HG03432 (cell line): ENCODE data around the gene KCNIP1.
A peak's percentile ranks its signal among the peaks of the same experiment; 100 is the strongest.

Experiments
- ATAC-seq: cut with Tn5 transposase; IDR thresholded peaks from one replicate; pipeline ENCODE4 v1.9.1; 2021; ENCODE audit warnings: mild to moderate bottlenecking, moderate library complexity; ENCODE audit not compliant: unreplicated experiment

The KCNIP1 gene

DNA sequence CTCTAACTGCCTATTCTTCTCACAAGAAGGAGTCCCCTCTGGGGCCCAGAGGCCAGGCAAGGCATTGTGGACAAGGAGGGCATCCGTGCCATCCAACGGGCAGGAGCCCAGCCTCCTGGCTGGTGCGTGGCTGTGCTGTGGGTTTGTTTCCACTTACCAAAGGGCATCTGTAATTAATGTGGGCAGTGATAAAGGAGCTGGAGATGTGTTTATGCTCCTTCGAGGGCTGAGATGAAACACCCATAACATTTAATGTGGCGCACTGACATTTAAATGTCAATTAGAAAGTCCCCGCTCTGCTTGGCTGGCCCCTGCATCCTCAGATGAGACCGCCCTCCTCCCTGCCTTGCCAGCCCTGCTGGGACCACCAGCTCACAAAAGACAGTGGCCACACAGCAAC lies 57.1 kb downstream of the KCNIP1 start:
- no peak for ATAC-seq

DNA sequence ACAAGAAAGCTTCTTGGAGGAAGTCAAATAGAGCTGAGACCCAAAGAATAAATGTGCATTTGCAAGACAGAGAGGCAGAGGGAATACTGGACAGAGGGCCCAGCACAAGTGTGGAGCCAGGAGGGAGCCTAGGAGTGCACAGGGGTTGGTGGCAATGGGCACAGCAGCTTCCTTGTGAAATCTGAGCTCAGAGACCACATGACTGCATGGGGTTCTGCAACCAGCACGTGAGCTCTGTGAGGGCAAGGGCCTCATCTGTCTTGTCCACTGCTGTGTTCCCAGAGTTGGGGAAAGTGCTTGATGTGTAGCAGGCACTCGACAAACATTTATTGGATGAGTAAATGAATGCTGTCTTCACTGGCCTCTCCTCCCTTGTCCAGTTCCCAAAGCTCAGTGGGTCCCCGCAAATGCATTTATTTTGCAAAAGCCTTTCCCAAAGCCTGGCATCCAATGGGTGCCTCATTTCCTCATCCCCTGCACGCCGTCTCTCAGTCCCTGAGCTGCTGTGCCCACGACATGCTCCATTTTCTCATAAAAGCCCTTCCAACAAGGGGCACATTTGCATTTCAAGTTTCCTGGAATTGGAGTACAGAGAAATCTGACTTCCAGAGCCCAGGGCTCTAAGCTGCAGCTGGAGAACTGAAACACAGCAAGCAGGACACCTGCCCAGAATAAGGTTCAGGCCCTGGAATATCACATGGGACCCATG lies 58.5 kb downstream of the KCNIP1 start:
- no peak for ATAC-seq

- ATAC-seq, result no peak
Measured at GRCh38 chr5:170562875-170563228, 59.0 kb downstream of the KCNIP1 start.

DNA sequence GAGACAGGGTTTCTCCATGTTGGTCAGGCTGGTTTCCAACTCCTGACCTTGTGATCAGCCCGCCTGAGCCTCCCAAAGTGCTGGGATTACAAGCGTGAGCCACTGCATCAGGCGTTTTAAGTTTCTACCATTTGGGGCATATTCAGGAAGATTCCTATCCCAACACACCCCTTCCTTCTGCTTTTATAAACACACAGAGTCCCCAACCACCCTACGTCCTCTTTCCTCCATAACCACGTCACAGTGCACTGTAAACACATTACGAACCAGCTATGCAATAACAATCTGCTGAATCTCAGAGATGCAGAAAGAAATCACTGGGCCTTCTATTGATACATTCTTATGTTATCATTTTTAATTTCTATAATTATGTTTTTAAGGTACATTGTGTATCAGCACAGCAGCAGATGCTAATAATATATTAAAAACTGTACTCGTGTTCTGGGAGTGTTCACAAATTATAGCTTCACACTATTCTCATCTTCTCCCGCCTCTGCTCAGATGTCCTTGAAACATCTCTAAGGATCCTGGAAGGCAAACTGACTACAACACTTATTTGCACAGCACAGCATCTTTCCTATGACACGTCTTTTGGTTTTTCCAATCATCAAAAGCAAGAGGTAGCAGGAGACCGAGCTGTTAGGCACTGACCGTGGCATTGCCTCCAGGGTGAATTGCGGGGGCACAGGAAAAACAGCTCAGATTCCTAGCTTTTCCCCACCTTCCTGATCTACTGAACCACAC lies 60.2 kb downstream of the KCNIP1 start:
- no peak for ATAC-seq

DNA sequence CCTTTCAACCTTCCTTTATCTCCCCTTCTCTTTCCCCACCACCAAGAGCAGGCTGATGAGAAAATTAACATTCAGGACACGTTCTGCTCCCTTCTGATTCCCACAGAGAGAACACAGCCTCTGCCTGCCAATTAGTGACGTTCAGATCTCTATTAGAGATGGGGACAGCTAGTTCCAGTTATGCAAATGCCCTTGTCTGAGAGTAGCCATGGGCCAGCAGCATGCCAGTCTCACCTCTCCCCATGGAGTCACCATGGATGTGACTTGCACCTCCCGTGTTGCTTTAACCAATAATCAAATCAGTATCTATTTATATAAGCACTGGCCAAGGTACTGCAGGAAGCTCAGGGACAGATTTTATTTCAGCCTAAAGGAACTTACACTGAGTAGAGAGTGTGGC lies 61.3 kb downstream of the KCNIP1 start:
- no peak for ATAC-seq

- ATAC-seq, result no peak
Measured at GRCh38 chr5:170569101-170569500, 65.3 kb downstream of the KCNIP1 start.

- no peak for ATAC-seq
Measured at GRCh38 chr5:170570476-170570875, 66.7 kb downstream of the KCNIP1 start.

DNA sequence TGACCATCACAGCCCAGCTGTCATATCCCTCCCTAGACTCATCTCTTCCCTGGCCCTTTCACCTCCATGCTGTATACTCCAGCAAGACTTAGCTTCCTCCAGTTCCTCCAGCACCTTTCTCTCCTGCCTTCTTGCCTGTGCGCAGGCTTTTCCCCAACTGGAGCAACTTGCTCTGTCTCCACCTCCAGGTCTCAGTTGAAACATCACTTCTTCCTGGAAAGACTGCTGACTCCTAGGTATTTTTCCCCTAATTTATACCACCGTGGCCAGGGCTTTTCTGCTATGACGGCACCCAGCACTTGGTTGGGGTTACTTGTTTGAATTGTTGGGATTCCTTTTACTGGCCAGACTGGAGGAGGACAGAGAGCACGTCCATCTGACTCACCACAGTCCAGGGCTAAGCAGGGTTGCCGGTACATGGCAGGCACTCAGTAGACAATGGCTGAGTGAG lies 67.5 kb downstream of the KCNIP1 start:
- ATAC-seq, result no peak

GRCh38 chr5:170571875-170572852 lies 68.3 kb downstream of the KCNIP1 start:
- peak; percentile 95 for ATAC-seq

DNA sequence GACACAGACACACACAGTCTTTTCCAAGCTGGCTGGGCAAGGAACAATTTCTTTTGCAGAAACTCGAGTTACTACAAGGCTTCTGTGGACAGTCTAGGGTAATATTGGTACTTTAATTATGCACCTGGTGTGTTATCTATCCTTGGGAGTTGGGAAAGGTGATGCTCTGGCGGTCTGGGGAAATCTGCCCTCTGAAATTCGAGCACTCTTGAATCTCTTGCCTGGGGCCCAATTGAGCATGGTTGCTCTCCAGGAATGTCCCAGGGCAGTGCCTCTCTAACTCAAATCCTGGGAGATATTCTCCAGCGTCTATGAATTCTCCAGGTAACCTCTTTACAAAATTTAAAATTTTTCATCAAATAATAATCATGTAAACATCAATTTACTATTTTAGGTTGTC lies 69.3 kb downstream of the KCNIP1 start:
- ATAC-seq, result no peak

GRCh38 chr5:170573660-170574059 lies 69.8 kb downstream of the KCNIP1 start:
- no peak for ATAC-seq

DNA sequence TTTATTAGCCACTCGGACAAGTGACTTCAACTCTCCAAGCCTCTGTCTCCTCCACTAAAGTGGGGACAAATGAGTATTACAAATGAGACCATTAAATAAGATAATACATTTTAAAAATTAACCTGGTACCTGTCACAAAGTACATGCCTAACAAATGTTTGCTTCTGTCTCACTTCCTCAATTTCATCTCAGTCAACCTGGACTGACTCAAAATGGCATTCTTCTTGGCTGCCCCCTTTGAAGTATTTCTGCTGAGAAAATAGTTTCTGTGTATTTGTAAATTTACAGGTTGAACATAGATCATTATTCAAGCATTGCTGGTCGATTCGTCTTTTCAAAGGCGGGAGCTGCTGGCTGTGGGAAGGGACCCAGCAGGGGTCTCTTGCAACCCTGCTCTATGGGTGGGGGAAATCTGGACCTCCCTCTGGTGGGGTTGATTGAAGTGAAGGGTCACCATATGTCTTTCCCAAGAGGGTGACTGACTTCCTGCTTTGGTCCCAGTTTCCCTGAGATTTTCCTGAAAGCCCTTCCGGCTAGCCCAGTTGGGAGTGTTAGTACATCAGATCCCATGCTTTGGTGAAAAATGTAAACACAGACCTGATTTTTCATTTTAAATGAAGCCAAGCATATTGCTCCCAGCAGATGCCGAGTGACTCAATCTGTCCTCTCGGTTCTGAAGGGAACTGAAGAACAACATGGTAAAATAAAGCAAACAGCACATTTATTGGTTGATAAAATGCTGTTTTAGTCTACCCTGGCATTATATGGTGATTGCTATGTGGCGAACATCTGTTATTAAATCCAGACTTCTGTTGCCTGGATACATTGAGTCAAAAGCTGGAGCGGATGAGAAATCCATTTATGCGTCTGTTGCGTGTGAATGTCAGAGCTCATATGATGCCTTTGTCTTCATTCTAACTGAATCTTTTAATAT lies 73.0 kb downstream of the KCNIP1 start:
- no peak for ATAC-seq

DNA sequence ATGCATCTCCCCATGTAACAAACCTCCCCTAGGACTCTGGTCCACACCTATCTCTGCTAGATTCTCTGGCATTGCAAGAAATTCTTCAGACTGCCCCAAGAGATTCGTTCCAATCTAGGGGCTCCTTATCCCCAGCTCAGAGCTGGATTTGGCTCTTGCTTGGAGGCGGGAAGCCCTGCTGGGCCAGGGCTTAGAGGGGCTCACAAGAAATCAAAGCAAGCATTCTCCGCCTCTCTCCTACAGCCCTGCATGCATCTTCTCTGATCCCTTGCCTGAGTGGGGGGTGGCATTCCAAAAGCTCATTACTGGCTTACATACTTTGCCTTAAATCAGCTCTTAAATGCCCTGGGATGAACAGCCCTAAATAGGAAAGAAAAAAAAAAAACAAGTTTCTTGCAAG lies 75.8 kb downstream of the KCNIP1 start:
- no peak for ATAC-seq

- ATAC-seq, result no peak
Measured at GRCh38 chr5:170581211-170581610, 77.4 kb downstream of the KCNIP1 start.

DNA sequence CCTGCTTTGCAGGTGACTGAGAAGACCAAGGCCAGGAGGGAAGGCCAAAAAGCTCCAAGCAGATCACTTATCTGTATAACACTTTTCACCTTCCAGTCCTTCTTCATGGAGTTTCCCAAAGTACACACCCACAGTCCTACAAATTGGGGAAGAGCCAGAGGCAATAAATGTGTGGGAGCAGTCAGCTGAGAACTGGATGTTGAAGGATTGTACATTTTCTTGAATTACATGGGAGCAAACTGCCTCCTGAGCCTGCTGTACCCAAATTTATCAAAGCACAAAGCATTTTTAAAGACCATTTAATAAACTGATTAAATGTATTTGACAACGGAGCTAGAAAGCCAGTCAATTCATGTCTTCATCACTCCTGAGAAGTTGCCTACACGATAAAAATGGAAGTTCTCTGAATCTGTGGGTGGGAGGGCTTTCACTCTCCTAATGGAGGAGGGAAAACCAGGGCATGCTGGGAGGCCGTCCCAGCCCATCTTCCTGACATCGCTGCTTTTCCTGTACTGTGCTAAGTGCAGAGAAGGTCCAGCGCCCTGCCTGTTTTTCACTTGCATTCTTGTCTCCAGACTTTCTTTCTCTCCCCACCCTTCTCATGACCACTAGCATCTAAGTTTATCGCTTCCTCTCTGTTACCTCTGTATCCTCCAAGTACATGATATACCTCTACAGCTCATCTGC lies 79.0 kb downstream of the KCNIP1 start:
- ATAC-seq, result no peak

- no peak for ATAC-seq
Measured at GRCh38 chr5:170584003-170584402, 80.2 kb downstream of the KCNIP1 start.

DNA sequence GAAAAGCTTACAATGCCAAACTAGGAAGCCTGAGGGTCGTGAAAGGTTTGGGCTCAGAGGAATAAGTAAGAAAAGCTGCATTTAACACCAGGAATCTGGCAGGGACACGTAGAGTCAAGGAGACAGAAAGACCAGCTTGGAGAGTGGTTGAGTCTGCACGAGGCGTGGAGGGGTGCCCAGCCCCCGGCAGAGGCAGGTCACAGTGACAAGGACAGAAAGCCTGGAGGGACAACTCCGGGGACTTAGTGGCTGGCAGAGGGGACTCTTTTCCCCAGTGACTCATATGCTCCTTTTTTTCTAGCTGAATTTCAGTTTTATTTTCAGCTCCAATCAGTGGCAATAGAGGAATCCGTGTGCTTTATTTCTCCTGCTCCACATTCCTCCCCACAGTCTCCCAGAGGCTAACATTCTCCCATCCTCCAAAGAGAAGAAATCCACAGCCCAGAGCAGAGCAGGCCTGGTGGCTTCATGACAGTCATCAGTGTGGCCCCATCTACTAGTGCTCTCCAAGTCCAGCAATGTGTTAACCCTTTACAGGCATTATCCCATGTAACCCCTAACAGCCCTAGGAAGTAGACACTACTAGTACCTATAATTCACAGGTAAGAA lies 80.7 kb downstream of the KCNIP1 start:
- ATAC-seq, result no peak

DNA sequence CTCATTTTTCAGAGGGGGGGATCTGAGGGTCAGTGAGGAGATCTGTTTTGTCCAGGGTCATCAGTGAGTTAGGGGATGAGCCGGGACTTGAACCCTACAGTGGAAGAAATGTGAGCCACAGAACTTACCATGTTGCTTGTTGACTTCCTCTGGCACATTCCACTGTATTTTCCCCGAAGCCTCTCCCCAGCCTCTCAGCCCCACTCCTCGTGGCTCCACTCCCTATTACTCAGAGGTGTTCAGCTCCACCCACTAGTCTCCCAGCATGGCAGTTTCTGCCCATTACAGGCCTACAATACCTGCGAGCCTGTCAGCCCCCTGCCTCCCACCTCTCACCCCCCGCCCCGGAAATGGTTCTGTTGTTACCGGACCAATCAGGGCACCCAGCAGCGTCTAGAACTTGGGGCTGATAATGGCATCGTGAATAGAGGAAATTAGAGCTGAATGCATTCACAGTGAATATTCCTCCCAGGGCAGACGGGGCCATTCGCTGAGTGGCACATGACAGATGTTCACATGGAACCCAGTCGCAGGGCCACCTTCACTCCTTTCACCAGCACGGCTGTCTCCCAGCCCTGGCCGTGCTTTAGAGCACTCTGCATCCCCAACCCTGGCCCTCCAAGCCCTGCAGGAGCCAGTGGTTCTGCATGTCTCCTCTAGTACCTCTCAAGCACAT lies 81.6 kb downstream of the KCNIP1 start:
- ATAC-seq, result no peak

GRCh38 chr5:170587808-170588207 lies 84.0 kb downstream of the KCNIP1 start:
- no peak for ATAC-seq
